Ovary (tissue), 9 donors: ENCODE data around the gene SEC61B. TPM values are rescaled to one million over a fixed set of nuclear protein-coding genes. Genes with fewer than 3 reads are reported as not detected.

Source experiments
- DNase-seq, 5 donors: peaks; one replicate each; pipeline ENCODE4 v3.0.0-alpha.2; 2019 to 2020
- H3K27ac ChIP-seq, 2 donors: fragments of 200-600 bp; one replicate each; pipeline versions ENCODE4 v1.5.1 to v1.8.0; 2019 to 2022
- H3K27me3 ChIP-seq: fragments of 200-600 bp; one replicate; pipeline ENCODE4 v1.8.0; 2022
- H3K36me3 ChIP-seq: fragments of 200-600 bp; sonication (generic); one replicate; pipeline ENCODE4 v1.5.1; 2019
- H3K4me1 ChIP-seq: one replicate; pipeline ENCODE4 v1.8.1; 2013; ENCODE audit warnings: mild to moderate bottlenecking, moderate library complexity; ENCODE audit not compliant: insufficient read depth
- H3K4me3 ChIP-seq: fragments of 200-600 bp; sonication (generic); one replicate; pipeline ENCODE4 v1.5.1; 2017
- H3K9me3 ChIP-seq, 2 donors: fragments of 200-600 bp in 1 of 2; sonication (generic) in 1 of 2; one replicate each; pipeline versions ENCODE4 v1.5.1 to v1.8.1; 2013 to 2019; ENCODE audit warnings: mild to moderate bottlenecking in 1 of 2, moderate library complexity in 1 of 2
- CTCF ChIP-seq, 3 donors: fragments of 450-650 bp in 2 of 3; fragments of 200-600 bp in 1 of 3; IDR thresholded peaks; one replicate each; pipeline versions ENCODE4 v1.5.1 to v1.8.0; 2016 to 2022; ENCODE audit warnings: antibody characterized with exemption in 3 of 3, mild to moderate bottlenecking in 1 of 3
- EP300 ChIP-seq: sonication (generic); formaldehyde crosslinking; IDR thresholded peaks from one replicate; pipeline ENCODE4 v1.6.1; 2017; ENCODE audit warnings: antibody characterized with exemption
- POLR2A ChIP-seq: fragments of 450-650 bp; IDR thresholded peaks from one replicate; pipeline ENCODE4 v1.6.1; 2017; ENCODE audit warnings: antibody characterized with exemption, mild to moderate bottlenecking, moderate library complexity
- WGBS, 3 donors: extraction: QIAGEN DNeasy Blood & Tissue Kit in 1 of 3; methylation state at CpG; one replicate each; pipeline versions ENCODE4 v1.1.5 to v1.1.7; 2013 to 2017; 5-methylcytosine and 5-hydroxymethylcytosine counted together
- intact Hi-C, 4 donors: fragments of 100-400 bp; cut with DNase I; formaldehyde crosslinking; loops; one replicate each; pipeline versions ENCODE4 v1.11.0 to v1.15.1; 2022 to 2023
- polyA plus RNA-seq, 2 donors: library from polyadenylated mRNA; stranded (reverse); fragments of 200-250 nt in 1 of 2; fragments of 350-450 nt in 1 of 2; fragmentation: Illumina TruSeq in 1 of 2; extraction: RNeasy Lipid Tissue Mini Kit (QIAGEN cat#74804) in 1 of 2; gene quantifications; one replicate each; pipeline ENCODE4 v1.2.3, GENCODE V29; 2013 to 2014
- total RNA-seq, 7 donors: library from RNA; depleted of rRNA in 2 of 7; stranded (reverse); fragments of >200 nt in 2 of 7; fragmentation: NEBNext Ultra II Directional in 3 of 7; extraction: Animal tissue kit (Norgen Biotek cat#: 25700) in 3 of 7; gene quantifications; one replicate each; pipeline versions ENCODE4 v1.1.0 to v1.2.4, GENCODE V29; 2016 to 2023
- donor health status: DM: no; HTN: no; CAD: no; lungs with moderate emphysema.
- donor health status: DM: no; HTN: no; CAD: no.
- donor health status: Bipolar disorder and iron deficiency.
- donor health status: DM: yes; HTN: yes; CAD: no.
- donor health status: DM: no; HTN: no; CAD: no.
- donor health status: DM: yes; HTN: yes; CAD: no.

Gene SEC61B
- total and polyA plus RNA-seq, 9 donors = 80.1 to 196 (median 130) TPM

- Histone ChIP-seq H3K36me3 (no peaks in the 10 kb centered on the region), H3K9me3 (no peaks in the 10 kb centered on the region), H3K4me3 (peak overlapping the region; percentile 98), H3K27me3 (no peaks in the 10 kb centered on the region), H3K4me1 (peaks cover 9% of the 10 kb centered on the region), H3K27ac (peak overlapping the region; percentile 67 to 95)
- no peak for TF ChIP-seq CTCF (IDR thresholded peaks at IDR 0.05)
- TF ChIP-seq POLR2A = no peak
- TF ChIP-seq EP300 = no peak
- intact Hi-C loops = no loop called here
- no peak for DNase-seq
- WGBS, 3 donors = 4 to 6% (median 5%) methylated on average over 30 of the region's 30 CpGs
Observed at GRCh38 chr9:99222416-99223270, 561 bp downstream of the SEC61B start.

GRCh38 chr9:99224445-99224844 is 2.4 kb downstream of the SEC61B start:
- Histone ChIP-seq H3K4me1 (peaks cover 10% of the 10 kb centered on the region), H3K36me3 (no peaks in the 10 kb centered on the region), H3K27ac (no peak overlapping the region), H3K9me3 (no peaks in the 10 kb centered on the region), H3K4me3 (no peak overlapping the region), H3K27me3 (no peaks in the 10 kb centered on the region)
- 84 to 92% (median 92%) methylated on average over 2 of the region's 2 CpGs for WGBS, 3 donors
- no peak for DNase-seq
- intact Hi-C loops = no loop called here
- no peak for TF ChIP-seq CTCF (IDR thresholded peaks at IDR 0.05)

- intact Hi-C loops = no loop called here
- Histone ChIP-seq H3K4me3 (no peak overlapping the region), H3K27ac (no peak overlapping the region), H3K36me3 (no peaks in the 10 kb centered on the region), H3K9me3 (no peaks in the 10 kb centered on the region), H3K4me1 (peaks cover 8% of the 10 kb centered on the region), H3K27me3 (no peaks in the 10 kb centered on the region)
- TF ChIP-seq EP300 (no peak), CTCF (IDR thresholded peaks at IDR 0.05) (no peak), POLR2A (no peak)
- 84 to 88% (median 86%) methylated on average over 5 of the region's 5 CpGs for WGBS, 3 donors
- DNase-seq = no peak
Observed at GRCh38 chr9:99226054-99226453, 4.0 kb downstream of the SEC61B start.

GRCh38 chr9:99230206-99230605 is 8.1 kb downstream of the SEC61B start:
- DNase-seq = no peak
- no peak overlapping the region for H3K4me3 ChIP-seq
- 86 to 91% (median 89%) methylated on average over 3 of the region's 3 CpGs for WGBS, 3 donors
- no peaks in the 10 kb centered on the region for H3K27me3 ChIP-seq
- intact Hi-C loops = no loop called here
- no peaks in the 10 kb centered on the region for H3K36me3 ChIP-seq
- peaks cover 3% of the 10 kb centered on the region for H3K4me1 ChIP-seq
- no peaks in the 10 kb centered on the region for H3K9me3 ChIP-seq
- TF ChIP-seq CTCF (IDR thresholded peaks at IDR 0.05) (no peak), EP300 (no peak), POLR2A (no peak)
- no peak overlapping the region for H3K27ac ChIP-seq
